NCI-H1436 (cell line): ENCODE measurements around the gene TLK1.

ENCODE experiments used
- DNase-seq: peaks from one replicate; lab custom pipeline; 2025; lab: John Stamatoyannopoulos, UW

Gene TLK1

GRCh38 chr2:171160119-171160955 is at the start of gene TLK1:
TSS of gene TLK1 (minus strand) at chr2:171160893. CDS start at chr2:171160428, 465 bp downstream.
- DNase-seq: peak; percentile 56

- no peak for DNase-seq
Observed at GRCh38 chr2:171210216-171210863, 49.6 kb upstream of the TLK1 start.

GRCh38 chr2:171208657-171209056 is 48.0 kb upstream of the TLK1 start:
- no peak for DNase-seq

GRCh38 chr2:171206422-171207115 is 45.9 kb upstream of the TLK1 start:
- DNase-seq: no peak

- DNase-seq: no peak
Observed at GRCh38 chr2:171205551-171205950, 44.9 kb upstream of the TLK1 start.

- no peak for DNase-seq
Observed at GRCh38 chr2:171201767-171202166, 41.1 kb upstream of the TLK1 start.

GRCh38 chr2:171201271-171201670 is 40.6 kb upstream of the TLK1 start:
- DNase-seq: no peak

GRCh38 chr2:171200469-171200868 is 39.8 kb upstream of the TLK1 start:
- no peak for DNase-seq

- no peak for DNase-seq
Observed at GRCh38 chr2:171191021-171191420, 30.3 kb upstream of the TLK1 start.

GRCh38 chr2:171187819-171188218 is 27.1 kb upstream of the TLK1 start:
- DNase-seq: no peak

GRCh38 chr2:171187177-171187576 is 26.5 kb upstream of the TLK1 start:
- no peak for DNase-seq

GRCh38 chr2:171185941-171186340 is 25.2 kb upstream of the TLK1 start:
- DNase-seq: no peak

- DNase-seq: no peak
Observed at GRCh38 chr2:171185165-171185818, 24.6 kb upstream of the TLK1 start.

- no peak for DNase-seq
Observed at GRCh38 chr2:171181064-171182049, 20.7 kb upstream of the TLK1 start.

- no peak for DNase-seq
Observed at GRCh38 chr2:171180229-171180930, 19.7 kb upstream of the TLK1 start.

GRCh38 chr2:171178993-171179392 is 18.3 kb upstream of the TLK1 start:
- DNase-seq: no peak

- DNase-seq: no peak
Observed at GRCh38 chr2:171176516-171176915, 15.8 kb upstream of the TLK1 start.

GRCh38 chr2:171174075-171174474 is 13.4 kb upstream of the TLK1 start:
- no peak for DNase-seq

GRCh38 chr2:171173087-171173486 is 12.4 kb upstream of the TLK1 start:
- DNase-seq: no peak

- no peak for DNase-seq
Observed at GRCh38 chr2:171171808-171172207, 11.1 kb upstream of the TLK1 start.
